ENCODE data around the gene PRKAR1B.
"Not testable (repeated sequence)": the region's sequence is repeated elsewhere in the genome, so short reads cannot be mapped to it uniquely, and the experiment has no call there.

The PRKAR1B gene

DNA sequence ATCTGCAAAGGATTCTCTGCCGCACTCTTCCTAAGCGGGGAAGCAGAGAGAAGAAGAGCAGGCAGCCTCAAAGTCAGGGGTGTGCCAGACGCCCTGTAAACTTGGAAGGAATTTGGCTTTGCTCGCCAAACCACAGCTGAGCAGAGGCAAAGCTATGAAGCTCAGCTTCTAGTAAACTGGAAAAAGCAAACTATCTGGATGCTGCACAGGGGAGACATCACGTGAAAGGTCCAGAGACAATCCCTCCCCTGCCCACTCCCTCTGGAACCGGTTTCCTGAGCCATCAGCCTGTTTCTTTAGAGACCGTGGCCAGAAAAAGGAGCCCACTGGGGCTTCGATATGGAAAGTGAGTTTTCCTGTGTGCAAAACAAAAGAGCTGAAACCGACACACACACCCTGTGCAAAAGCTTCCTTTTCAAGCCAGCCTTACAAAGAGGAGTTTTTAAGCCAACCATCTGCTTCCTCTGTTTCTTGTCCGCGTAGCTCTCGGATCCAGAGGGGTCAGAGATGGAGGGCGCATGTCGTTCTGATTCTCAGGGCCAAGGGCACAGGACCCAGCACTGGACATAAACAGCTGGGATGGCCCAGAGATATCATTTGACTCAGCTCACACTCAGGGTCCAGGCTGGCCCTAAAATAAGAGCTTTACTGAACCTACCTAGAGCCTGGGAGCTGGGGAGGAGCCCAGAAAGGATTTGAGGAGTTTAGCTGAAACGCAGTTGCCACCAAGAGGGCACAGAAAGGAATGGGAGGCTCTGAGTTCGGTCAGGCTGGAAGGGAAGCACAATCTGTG lies 58.7 kb downstream of the PRKAR1B start:
- no peak for DNase-seq (ENCODE audit: low read depth in 2 of 2)

DNA sequence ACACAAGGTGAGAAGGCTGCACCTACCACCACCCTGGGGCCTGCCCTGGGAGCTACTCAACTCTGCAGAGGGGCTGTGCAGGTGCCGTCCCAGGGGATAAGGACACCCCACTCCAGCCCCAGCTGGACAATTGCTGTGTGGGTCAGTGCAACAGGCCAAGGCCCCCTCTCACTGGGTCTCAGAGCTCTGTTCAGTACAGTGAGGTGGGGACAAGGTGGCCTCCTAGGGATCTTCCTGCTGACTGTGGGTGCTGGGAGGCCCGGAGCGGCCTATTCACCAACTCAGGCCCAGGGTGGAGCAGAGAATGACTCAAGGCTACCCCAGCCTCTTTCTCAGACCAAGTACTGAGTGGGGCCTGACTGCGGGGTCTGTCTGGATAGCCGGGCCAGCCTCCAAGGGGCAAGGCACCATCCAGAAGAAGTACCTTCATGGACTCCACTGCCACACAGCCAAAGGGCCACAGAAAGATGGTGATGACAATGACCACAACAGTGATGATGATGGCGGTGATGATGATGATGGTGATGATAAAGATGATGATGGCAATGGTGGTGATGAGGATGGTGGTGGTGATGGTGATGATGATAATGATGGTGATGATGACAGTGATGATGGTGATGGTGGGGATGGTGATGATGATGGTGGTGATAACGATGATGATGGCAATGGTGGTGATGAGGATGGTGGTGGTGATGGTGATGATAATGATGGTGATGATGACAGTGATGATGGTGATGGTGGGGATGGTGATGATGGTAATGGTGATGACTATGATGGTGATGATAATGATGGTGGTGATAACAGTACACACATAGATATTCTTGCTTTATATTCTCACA lies 60.4 kb downstream of the PRKAR1B start:
- no peak for DNase-seq (ENCODE audit: low read depth in 2 of 2)

DNA sequence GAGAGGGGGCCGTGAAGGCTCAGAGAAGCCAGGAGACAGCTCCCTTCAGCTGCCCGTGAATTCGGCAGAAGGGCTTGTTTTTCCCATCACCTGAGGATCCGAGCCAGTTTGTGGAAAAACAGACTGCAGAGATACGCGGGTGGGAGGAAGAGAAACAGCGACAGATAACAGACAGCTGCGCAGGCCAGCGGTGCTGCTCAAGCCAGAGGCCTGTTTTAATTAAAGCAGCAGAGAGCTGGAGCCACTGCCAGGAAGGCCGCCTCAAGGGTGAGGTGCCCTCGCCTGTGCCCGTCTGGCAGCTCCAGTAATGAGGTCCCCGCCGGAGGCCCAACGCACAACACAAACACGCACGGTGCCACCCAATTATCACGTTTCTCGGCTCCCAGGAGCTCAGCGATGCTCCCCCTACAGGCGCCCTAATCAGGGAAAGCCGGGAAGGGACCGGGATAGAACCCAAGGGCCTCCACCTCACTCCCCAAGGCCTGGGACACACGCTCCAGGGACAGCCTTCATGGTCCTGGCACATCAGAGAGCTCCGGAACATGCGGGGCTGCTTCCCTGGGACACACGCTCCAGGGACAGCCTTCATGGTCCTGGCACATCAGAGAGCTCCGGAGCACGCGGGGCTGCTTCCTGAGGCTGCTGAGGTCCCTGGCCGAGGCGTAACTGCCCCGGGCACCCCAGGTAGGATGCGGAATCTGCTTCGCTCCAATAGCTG lies 61.2 kb downstream of the PRKAR1B start:
- no peak for DNase-seq (ENCODE audit: low read depth in 2 of 2)

DNA sequence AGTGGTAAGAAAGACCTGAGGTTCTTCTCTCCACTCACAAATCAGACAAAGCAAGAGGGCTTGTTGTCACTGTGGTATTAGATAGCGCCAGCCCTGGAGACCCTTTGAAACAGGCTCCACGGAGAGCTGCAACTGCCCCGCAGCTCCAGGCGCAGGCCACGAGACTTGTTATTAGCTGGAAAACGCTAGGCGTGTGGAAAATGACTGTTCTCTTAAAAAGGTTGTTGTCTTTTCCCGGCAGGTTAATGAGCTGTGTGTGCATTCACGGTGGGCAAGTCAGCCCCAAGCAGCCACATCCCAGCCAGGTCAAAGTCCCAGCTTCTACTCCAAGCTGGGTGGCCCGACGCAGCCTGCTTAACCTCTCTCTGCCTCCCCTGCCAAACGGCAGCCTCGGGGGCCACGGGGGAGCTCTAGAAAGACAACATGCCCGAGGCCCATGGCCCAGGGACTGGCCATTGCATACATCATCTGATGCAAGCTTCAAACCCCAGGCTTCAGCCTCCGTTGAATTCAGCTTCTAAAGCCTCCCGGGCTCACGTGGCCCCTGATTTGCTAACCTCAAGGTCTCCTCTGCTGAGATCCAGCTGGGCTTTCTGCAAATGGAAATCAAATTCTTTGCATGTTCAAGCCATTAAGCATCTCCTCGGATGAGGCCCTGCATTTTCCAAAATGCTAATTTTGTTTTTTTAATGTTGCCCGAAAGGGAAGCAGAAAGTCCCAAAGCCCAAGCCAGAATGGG lies 61.9 kb downstream of the PRKAR1B start:
- DNase-seq (ENCODE audit: low read depth in 2 of 2), result no peak

- no peak for DNase-seq (ENCODE audit: low read depth in 2 of 2)
Observed at GRCh38 chr7:664402-664775, 62.7 kb downstream of the PRKAR1B start.

DNA sequence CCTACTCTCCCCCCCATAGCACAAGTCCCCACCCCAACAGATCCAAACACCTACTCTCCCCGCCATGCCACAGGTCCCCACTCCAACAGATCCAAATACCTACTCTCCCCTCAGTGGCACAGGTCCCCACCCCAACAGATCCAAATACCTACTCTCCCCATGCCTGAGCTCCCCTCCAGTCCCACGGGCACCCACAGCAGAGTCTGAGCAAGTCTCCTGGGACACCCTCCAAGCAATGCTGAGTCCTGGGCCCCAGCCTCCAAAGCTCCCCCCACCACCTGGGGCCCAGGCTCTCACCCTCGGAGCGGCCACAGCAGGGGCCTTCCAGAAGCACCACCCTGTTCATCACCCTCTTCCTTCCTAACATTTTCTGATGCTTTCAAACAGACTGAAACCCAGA lies 64.5 kb downstream of the PRKAR1B start:
- DNase-seq (ENCODE audit: low read depth in 2 of 2), result no peak

GRCh38 chr7:659996-660395 lies 67.1 kb downstream of the PRKAR1B start:
- no peak for DNase-seq (ENCODE audit: low read depth in 2 of 2)

- DNase-seq (ENCODE audit: low read depth in 2 of 2), result no peak
Observed at GRCh38 chr7:659306-659847, 67.7 kb downstream of the PRKAR1B start.

GRCh38 chr7:657565-658119 lies 69.4 kb downstream of the PRKAR1B start:
- DNase-seq (ENCODE audit: low read depth in 2 of 2), result no peak

DNA sequence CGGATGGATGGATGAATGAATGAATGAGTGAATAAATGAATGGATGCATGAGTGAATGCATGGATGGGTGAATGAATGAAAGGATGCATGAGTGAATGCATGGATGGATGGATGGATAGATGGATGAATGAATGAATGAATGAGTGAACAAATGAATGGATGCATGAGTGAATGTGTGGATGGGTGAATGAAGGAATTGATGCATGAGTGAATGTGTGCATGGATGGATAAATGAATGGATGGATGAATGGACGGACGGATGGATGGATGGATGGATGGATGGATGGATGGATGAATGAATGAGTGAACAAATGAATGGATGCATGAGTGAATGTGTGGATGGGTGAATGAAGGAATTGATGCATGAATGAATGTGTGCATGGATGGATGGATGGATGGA lies 70.1 kb downstream of the PRKAR1B start:
- DNase-seq (ENCODE audit: low read depth in 2 of 2), result not testable (repeated sequence)

GRCh38 chr7:655758-656157 lies 71.3 kb downstream of the PRKAR1B start:
- no peak for DNase-seq (ENCODE audit: low read depth in 2 of 2)

GRCh38 chr7:653829-654764 lies 73.0 kb downstream of the PRKAR1B start:
- DNase-seq (ENCODE audit: low read depth in 2 of 2), result no peak

DNA sequence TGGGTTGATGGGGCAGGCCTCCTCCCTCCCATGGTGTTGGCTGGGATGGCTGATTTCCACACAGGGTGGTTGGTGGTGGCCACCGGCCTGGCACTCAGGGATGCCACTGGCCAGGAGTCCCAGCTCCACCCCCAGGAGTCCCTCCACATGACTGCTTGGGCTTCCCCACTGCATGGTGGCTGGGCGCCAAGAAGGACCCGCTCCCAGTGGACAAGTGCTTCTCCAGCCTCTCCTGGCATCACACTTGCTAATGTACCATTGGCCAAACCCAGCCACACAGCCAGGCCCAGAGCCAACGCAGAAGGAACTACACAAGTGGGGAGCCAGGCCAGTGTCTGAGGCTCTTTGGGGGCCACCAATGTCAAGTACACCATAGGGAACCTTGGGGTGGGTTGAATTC lies 74.2 kb downstream of the PRKAR1B start:
- no peak for DNase-seq (ENCODE audit: low read depth in 2 of 2)

GRCh38 chr7:652167-652566 lies 74.9 kb downstream of the PRKAR1B start:
- not testable (repeated sequence) for DNase-seq (ENCODE audit: low read depth in 2 of 2)

DNA sequence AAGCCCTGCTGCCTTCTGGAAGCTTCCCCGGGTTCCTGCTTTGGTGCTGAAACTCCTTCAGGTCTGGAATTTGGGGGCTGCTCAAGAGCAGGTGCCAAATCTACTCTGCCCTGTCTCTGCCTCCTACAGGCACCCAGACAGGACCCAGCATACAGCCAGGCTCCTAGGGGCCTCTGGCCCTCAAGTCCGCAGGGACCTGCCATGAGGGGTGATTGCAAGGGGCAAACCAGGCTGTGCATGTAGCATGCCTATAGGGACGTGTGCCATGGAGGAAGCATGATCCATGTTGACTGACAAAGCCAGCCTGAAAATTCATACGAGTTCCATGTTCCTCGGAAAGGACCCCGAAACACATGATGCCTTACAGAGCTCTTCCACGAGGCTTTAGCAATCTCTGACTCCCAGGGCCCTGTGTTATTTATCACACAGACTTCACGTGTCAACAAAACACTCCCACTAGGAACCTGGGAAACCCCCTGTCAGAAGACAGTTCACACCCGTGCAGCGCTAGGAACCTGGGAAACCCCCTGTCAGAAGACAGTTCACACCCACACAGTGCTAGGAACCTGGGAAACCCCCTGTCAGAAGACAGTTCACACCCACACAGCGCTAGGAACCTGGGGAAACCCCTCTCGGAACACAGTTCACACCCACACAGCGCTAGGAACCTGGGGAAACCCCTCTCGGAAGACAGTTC lies 75.9 kb downstream of the PRKAR1B start:
- DNase-seq (ENCODE audit: low read depth in 2 of 2), result no peak

DNA sequence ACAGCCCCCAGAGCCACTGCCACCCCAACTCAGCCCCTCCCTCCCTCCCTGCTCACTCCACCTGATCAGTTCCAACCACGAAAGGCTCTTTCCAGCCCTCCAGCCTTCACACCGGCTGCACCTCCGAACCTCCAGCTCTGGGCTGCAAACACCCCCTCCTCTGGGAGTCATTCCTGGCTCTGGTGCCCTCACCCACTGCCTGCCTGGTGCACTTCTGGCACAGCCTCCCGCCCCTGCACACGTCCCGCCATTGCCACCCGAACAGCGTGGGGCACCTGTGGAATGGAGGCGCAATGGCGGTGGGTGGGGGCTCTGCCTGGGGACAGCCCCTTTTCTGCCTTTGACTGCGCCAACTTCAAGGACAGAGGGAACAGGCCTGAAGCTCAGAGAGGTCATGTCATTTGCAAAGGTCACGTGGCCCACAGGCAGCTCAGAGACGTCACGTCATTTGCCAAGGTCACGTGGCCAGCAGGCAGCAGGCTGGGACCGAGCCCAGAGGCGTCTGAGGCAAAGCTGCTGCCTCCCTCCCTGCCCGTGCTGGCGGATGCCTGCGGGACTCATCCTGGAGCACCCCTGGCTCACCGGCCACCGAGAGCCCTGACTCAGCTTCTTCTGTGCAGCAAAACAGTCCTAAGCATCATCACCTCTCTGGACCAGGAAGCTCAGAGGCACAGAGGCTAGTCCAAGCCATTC lies 76.6 kb downstream of the PRKAR1B start:
- DNase-seq (ENCODE audit: low read depth in 2 of 2), result no peak

- no peak for DNase-seq (ENCODE audit: low read depth in 2 of 2)
Observed at GRCh38 chr7:646951-647350, 80.1 kb downstream of the PRKAR1B start.

DNA sequence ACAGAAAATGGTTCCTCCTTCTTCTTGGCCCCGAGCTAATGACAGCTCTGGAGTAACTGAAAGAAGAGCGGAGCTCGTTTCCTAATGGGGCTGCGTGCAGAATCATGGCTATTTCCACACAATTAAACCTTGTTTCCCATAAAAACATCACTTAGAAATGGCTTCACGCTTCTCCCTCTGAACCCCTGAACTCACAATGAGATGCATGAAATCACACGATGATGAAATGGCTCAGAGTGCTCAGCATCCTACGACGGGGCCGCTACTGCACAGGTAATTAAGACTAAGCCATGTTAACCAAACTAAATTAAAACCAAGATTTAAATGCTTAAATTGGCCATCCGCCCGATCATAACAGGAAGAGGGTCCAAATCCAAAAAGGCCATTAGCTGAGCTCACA lies 80.6 kb downstream of the PRKAR1B start:
- DNase-seq (ENCODE audit: low read depth in 2 of 2), result no peak

GRCh38 chr7:645606-646005 lies 81.5 kb downstream of the PRKAR1B start:
- DNase-seq (ENCODE audit: low read depth in 2 of 2), result no peak

All from stimulated activated CD8-positive, alpha-beta memory T cell treated with anti-CD3 and anti-CD28 coated beads, Interleukin-2, amount 100 ng/mL, for 1 hour (primary cell).